ENCODE results near the gene KRT9. TPM values are rescaled to one million over a fixed set of nuclear protein-coding genes. Genes with fewer than 3 reads are reported as not detected.

Gene KRT9
- total and polyA plus RNA-seq, 8 donors: not detected

DNA sequence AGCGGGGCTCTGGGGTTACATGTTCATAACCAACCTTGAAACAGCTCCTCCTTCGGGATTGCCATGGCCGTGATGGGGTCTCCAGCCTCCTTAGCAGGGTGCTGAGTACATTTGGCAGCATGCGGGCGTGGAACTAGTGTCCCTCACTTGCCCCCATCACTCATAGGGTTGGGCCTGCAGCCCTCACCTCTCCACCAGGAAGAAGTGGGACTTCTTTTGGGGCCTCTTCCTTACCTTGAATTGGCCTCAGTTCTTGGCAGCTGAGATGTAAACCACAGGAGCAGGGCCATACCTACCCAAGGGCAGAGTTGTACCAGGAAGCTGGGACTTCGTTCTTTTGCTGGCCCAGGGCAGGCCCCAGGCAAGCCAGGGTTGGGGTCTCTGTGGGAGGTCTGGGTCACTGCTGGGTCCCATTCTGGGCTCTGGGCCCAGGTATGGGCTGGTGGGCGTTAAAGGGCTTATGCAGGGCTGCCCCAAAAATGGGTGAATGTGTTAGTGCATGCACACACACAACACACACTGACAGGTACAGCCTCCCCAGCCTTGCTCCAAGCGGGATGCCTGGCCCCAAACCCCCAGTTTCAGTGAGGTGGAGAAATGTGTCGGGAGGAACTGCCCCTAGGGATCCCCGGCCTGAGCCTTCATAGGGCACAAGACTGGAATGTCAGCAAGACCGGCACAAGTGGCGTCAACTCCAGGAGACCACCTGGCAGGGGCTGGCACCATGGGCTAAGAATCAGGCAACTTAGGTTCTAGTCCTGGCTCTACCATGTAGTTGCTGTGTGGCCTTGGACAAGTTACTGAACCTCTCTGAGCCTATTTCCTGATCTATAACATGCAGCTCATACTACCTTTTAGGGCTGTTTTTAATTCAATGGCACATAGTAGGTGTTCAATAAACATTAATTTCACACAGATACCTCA is 49.3 kb downstream of the KRT9 start:
- H3K27ac ChIP-seq: peak overlapping the region; percentile 55 to 69
- H3K9me3 ChIP-seq: no peaks in the 10 kb centered on the region
- H3K36me3 ChIP-seq: peaks cover 0 to 10% of the 10 kb centered on the region in 2 donors
- peaks cover 9 to 49% of the 10 kb centered on the region in 2 donors for H3K27me3 ChIP-seq
- H3K4me1 ChIP-seq: peaks cover 0 to 16% of the 10 kb centered on the region in 2 donors
- TF ChIP-seq CTCF (IDR thresholded peaks at IDR 0.05): no peak
- ATAC-seq: peak; percentile 39
- no peak for DNase-seq
- intact Hi-C loops (cut with DNase I): no loop called here
- H3K4me3 ChIP-seq: no peak overlapping the region

DNA sequence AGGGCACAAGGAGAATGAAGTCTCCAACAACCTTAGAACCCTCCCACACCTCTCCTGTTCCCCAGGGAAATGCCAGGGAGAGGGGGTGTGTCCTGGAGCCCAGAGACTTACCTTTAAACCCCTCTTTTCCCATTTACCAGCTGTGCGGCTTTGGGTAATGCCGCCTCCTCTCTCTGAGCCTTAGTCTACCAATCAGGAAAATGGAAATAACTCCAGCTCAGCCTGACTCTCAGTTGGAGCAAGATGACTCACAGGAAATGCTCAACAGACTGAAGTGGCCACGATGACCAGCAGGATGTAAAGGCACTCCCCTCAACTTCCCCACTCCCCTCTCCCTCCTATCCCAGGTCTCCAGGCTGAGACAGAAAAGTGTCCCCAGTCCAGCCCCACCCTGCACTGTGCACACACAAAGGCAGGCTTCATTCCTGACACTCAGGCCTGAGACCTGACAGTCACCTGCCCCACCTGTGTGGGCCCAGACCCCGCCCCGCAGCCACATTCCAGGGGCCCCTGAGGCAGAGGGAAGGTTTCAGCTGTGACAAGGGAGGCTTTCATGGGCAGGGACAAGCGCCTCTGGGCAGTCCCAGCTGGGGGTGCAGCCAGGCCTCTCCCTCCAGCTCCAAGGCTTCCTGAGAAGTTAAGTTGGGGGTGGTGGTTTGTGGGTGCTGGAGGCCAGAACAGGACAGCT is 50.1 kb downstream of the KRT9 start:
- Histone ChIP-seq H3K9me3 (no peaks in the 10 kb centered on the region), H3K4me1 (peaks cover 0 to 16% of the 10 kb centered on the region in 2 donors), H3K4me3 (no peak overlapping the region), H3K27me3 (peaks cover 2 to 41% of the 10 kb centered on the region in 2 donors), H3K36me3 (peaks cover 0 to 10% of the 10 kb centered on the region in 2 donors), H3K27ac (peak overlapping the region; percentile 55 to 69)
- no peak for TF ChIP-seq CTCF (IDR thresholded peaks at IDR 0.05)
- DNase-seq (peak in 3 of 4 donors; percentile 66 to 91 (median 84)), ATAC-seq (peak; percentile 72)
- intact Hi-C loops (cut with DNase I): no loop called here

DNA sequence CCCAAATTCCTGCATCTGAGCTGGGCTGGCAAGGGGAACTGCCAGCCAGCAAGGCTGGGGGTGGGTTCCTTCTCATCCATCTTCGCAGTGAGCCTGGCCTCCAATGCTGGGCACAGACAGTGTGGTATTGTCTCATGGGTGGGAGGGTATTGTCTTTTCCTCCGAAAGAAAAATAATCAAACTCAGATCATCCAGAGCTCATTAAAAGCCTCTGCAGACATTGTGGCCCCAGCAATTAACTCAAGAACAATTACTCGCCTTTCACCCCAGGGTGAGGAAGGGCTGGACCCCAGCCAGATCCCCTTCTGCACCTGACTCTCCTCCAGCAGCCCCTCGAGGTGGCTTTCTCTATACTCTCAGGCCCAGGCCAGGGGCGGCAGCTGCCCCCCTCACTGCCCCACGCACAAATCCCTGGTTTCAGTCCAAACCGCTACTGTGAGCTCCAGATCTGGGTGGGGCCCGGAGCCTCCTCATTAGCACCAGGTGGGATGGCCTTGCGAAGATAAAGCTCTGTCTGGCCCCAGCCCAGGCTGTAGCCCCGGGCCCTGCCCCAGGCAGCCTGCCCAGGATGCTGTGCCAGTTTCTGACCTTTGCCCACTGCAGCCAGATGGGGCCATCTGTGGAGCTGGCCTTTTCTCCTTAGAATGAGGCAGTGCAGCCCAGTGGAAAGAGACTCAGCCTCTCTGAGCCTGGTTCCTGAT is 50.9 kb downstream of the KRT9 start:
- ATAC-seq: no peak
- DNase-seq: no peak
- peaks cover 0 to 10% of the 10 kb centered on the region in 2 donors for H3K36me3 ChIP-seq
- H3K4me1 ChIP-seq: peaks cover 0 to 16% of the 10 kb centered on the region in 2 donors
- peaks cover 0 to 33% of the 10 kb centered on the region in 2 donors for H3K27me3 ChIP-seq
- peak overlapping the region; percentile 15 to 47 for H3K27ac ChIP-seq
- no peak for TF ChIP-seq CTCF (IDR thresholded peaks at IDR 0.05)
- no peaks in the 10 kb centered on the region for H3K9me3 ChIP-seq
- no peak overlapping the region for H3K4me3 ChIP-seq
- intact Hi-C loops (cut with DNase I): no loop called here

- no peak overlapping the region for H3K4me3 ChIP-seq
- H3K36me3 ChIP-seq: peaks cover 0 to 10% of the 10 kb centered on the region in 2 donors
- ATAC-seq: peak; percentile 48
- intact Hi-C loops (cut with DNase I): no loop called here
- TF ChIP-seq CTCF (IDR thresholded peaks at IDR 0.05): no peak
- DNase-seq: peak in 1 of 4 donors; percentile 72
- H3K4me1 ChIP-seq: peaks cover 0 to 16% of the 10 kb centered on the region in 2 donors
- peaks cover 0 to 29% of the 10 kb centered on the region in 2 donors for H3K27me3 ChIP-seq
- H3K9me3 ChIP-seq: no peaks in the 10 kb centered on the region
- H3K27ac ChIP-seq: no peak overlapping the region
Observed at GRCh38 chr17:41519501-41520224, 52.2 kb downstream of the KRT9 start.

Data from left lung (tissue), 10 donors.